SK-N-SH (cell line): Measurements from ENCODE around the gene VPS33B. TPM values are rescaled to one million over a fixed set of nuclear protein-coding genes. Genes with fewer than 3 reads are reported as not detected.
A peak's percentile ranks its signal among the peaks of the same experiment; 100 is the strongest.

Source experiments
- CTCF ChIP-seq: fragments of 200-600 bp; sonication (generic); IDR thresholded peaks from 2 replicates; pipeline ENCODE4 v1.6.1; 2017; ENCODE audit warnings: antibody characterized with exemption, mild to moderate bottlenecking, moderate library complexity
- EP300 ChIP-seq, 2 experiments: IDR thresholded peaks; 2 replicates each; pipeline versions ENCODE4 v1.4.0 to v1.6.1; 2012; ENCODE audit warnings: borderline replicate concordance in 1 of 2, low read depth in 1 of 2, low read length in 1 of 2
- EZH2phosphoT487 ChIP-seq: fragments of 200-600 bp; sonication (generic); IDR thresholded peaks from 2 replicates; pipeline ENCODE4 v1.6.1; 2017; ENCODE audit warnings: low read depth, mixed run types, mild to moderate bottlenecking, antibody characterized with exemption, moderate library complexity, borderline replicate concordance
- FOSL2 ChIP-seq: IDR thresholded peaks from 2 replicates; pipeline ENCODE4 v1.4.0; 2012; ENCODE audit warnings: low read depth, mild to moderate bottlenecking, moderate library complexity, borderline replicate concordance
- FOXM1 ChIP-seq: IDR thresholded peaks from 2 replicates; pipeline ENCODE4 v1.4.0; 2012; ENCODE audit warnings: low read depth, mild to moderate bottlenecking
- GATA2 ChIP-seq: sonication (generic); formaldehyde crosslinking; IDR thresholded peaks from 2 replicates; pipeline ENCODE4 v1.5.0; 2020; ENCODE audit warnings: mild to moderate bottlenecking, missing genetic modification reagents
- IRF3 ChIP-seq: fragments of 150-350 bp; IDR thresholded peaks from 2 replicates; pipeline ENCODE4 v1.6.1; 2016; ENCODE audit warnings: mild to moderate bottlenecking, low read depth, low read length
- MEF2A ChIP-seq: IDR thresholded peaks from 2 replicates; pipeline ENCODE4 v1.4.0; 2012; ENCODE audit warnings: low read depth, borderline replicate concordance
- NFIC ChIP-seq: IDR thresholded peaks from 2 replicates; pipeline ENCODE4 v1.4.0; 2012; ENCODE audit warnings: borderline replicate concordance
- NRF1 ChIP-seq: IDR thresholded peaks from 2 replicates; pipeline ENCODE4 v1.6.1; 2012; ENCODE audit warnings: low read depth, mild to moderate bottlenecking, low read length
- PBX3 ChIP-seq: IDR thresholded peaks from 2 replicates; pipeline ENCODE4; 2012
- POLR2AphosphoS5 ChIP-seq: IDR thresholded peaks from 2 replicates; pipeline ENCODE4 v1.6.1; 2012; ENCODE audit warnings: low read depth, low read length
- RFX5 ChIP-seq: IDR thresholded peaks from 2 replicates; pipeline ENCODE4 v1.6.1; 2012; ENCODE audit warnings: mild to moderate bottlenecking, improper control_type of control experiment, low read length
- SIN3A ChIP-seq: IDR thresholded peaks from 2 replicates; pipeline ENCODE4 v1.6.1; 2012; ENCODE audit warnings: low read depth, mild to moderate bottlenecking, low read length, moderate library complexity, borderline replicate concordance
- TEAD4 ChIP-seq: IDR thresholded peaks from 2 replicates; pipeline ENCODE4 v1.4.0; 2012; ENCODE audit warnings: mild to moderate bottlenecking, borderline replicate concordance; ENCODE audit not compliant: insufficient read depth
- USF1 ChIP-seq: IDR thresholded peaks from 2 replicates; pipeline ENCODE4 v1.4.0; 2012; ENCODE audit warnings: low read depth, borderline replicate concordance
- YY1 ChIP-seq: IDR thresholded peaks from 2 replicates; pipeline ENCODE4 v1.4.0; 2012; ENCODE audit warnings: low read depth, mild to moderate bottlenecking
- ZBTB33 ChIP-seq: IDR thresholded peaks from 2 replicates; pipeline ENCODE4 v1.4.0; 2012; ENCODE audit warnings: low read depth, borderline replicate concordance
- polyA plus RNA-seq, 3 experiments: library from polyadenylated mRNA; depleted of rRNA; stranded (reverse); fragments of >200 nt; gene quantifications; 2 replicates each; pipeline ENCODE4 v1.2.3, GENCODE V29; 2012

VPS33B gene
- polyA plus RNA-seq, 1 of the 3 experiments (the other 2 are of a cell fraction): 16.6 TPM

GRCh38 chr15:90994417-90995311 lies 27.7 kb downstream of the VPS33B start, which contains the start of gene PRC1 (continued):
- peak; percentile 58 for TF ChIP-seq IRF3
- peak; percentile 84 for TF ChIP-seq ZBTB33
- TF ChIP-seq RFX5: no peak
- TF ChIP-seq POLR2AphosphoS5: peak; percentile 83
- TF ChIP-seq EP300 (IDR thresholded peaks at IDR 0.05; ENCODE audit: borderline replicate concordance in 1 of 2, low read depth in 1 of 2, low read length in 1 of 2): 0 out of 4 replicates have a peak, but pooled peaks of 1 of the 2 experiments have one; percentile 15
- TF ChIP-seq EZH2phosphoT487: no peak
- TF ChIP-seq YY1: 0 out of 2 replicates have a peak, but pooled peaks have one; percentile 26
- TF ChIP-seq NRF1: peak; percentile 70
- peak; percentile 100 for TF ChIP-seq PBX3
- TF ChIP-seq NFIC: no peak
- peak; percentile 91 for TF ChIP-seq SIN3A
- TF ChIP-seq CTCF: no peak
- TF ChIP-seq FOXM1: peak; percentile 99
- no peak for TF ChIP-seq MEF2A
- TF ChIP-seq TEAD4: no peak
- 0 out of 2 replicates have a peak, but pooled peaks have one; percentile 39 for TF ChIP-seq USF1
- TF ChIP-seq FOSL2: peak; percentile 19; the same call in 1 of the 2 replicates
- TF ChIP-seq GATA2 (CRISPR knock-in tag): no peak
